Osteoblast (primary cell): ENCODE measurements around the gene ELF2. TPM values are rescaled to one million over a fixed set of nuclear protein-coding genes. Genes with fewer than 3 reads are reported as not detected.
"Not testable (repeated sequence)": the region's sequence is repeated elsewhere in the genome, so short reads cannot be mapped to it uniquely, and the experiment has no call there.

Experiments used
- DNase-seq: peaks from one replicate; pipeline ENCODE4 v3.0.0; 2011; ENCODE audit warnings: low spot score, mixed read lengths; ENCODE audit not compliant: insufficient read length; ENCODE audit errors: missing footprints
- H2AFZ ChIP-seq: 2 replicates; pipeline ENCODE4 v1.6.0; 2011; ENCODE audit warnings: mild to moderate bottlenecking, low read length
- H3K27ac ChIP-seq: 2 replicates; pipeline ENCODE4 v1.5.1; 2011; ENCODE audit warnings: mild to moderate bottlenecking, low read depth, low read length, moderate library complexity
- H3K27me3 ChIP-seq: 2 replicates; pipeline ENCODE4 v1.6.0; 2012; ENCODE audit warnings: mild to moderate bottlenecking, control low read depth, inconsistent platforms, low read length, moderate library complexity; ENCODE audit not compliant: insufficient read depth
- H3K36me3 ChIP-seq: 2 replicates; pipeline ENCODE4 v1.5.1; 2011; ENCODE audit warnings: mild to moderate bottlenecking, low read length, control low read depth, moderate library complexity; ENCODE audit not compliant: insufficient read depth
- H3K4me1 ChIP-seq: 2 replicates; pipeline ENCODE4 v1.5.1; 2011; ENCODE audit warnings: mild to moderate bottlenecking, low read length, control low read depth, moderate library complexity; ENCODE audit not compliant: insufficient read depth
- H3K4me2 ChIP-seq: 2 replicates; pipeline ENCODE4 v1.6.0; 2011; ENCODE audit warnings: mild to moderate bottlenecking, low read length; ENCODE audit not compliant: insufficient read depth
- H3K4me3 ChIP-seq: fragments of 200-600 bp; sonication (generic); 3 replicates; pipeline ENCODE4 v1.5.1; 2012; ENCODE audit warnings: mild to moderate bottlenecking, low read length, inconsistent platforms; ENCODE audit not compliant: insufficient read depth
- H3K79me2 ChIP-seq: 2 replicates; pipeline ENCODE4 v1.6.0; 2012; ENCODE audit warnings: mild to moderate bottlenecking, low read length, control low read depth, inconsistent platforms; ENCODE audit not compliant: insufficient read depth
- H3K9me3 ChIP-seq: 2 replicates; pipeline ENCODE4 v1.5.1; 2011; ENCODE audit warnings: low read depth, low read length, control low read depth
- H4K20me1 ChIP-seq: 2 replicates; pipeline ENCODE4 v1.6.0; 2012; ENCODE audit warnings: mild to moderate bottlenecking, low read length, control low read depth; ENCODE audit not compliant: insufficient read depth
- CTCF ChIP-seq: IDR thresholded peaks from 2 replicates; pipeline ENCODE4 v1.5.1; 2011; ENCODE audit warnings: mild to moderate bottlenecking, low read depth, low read length, moderate library complexity; ENCODE audit errors: extremely low read depth
- total RNA-seq: library from RNA; depleted of rRNA; stranded (reverse); fragments of >200 nt; gene quantifications from 2 replicates; pipeline ENCODE4 v1.2.3, GENCODE V29; 2012

The ELF2 gene
- total RNA-seq, 1 donor = 52.1 TPM

GRCh38 chr4:139076016-139076744, 100.8 kb downstream of the ELF2 start:
- no peak for TF ChIP-seq CTCF
- no peak for DNase-seq
- no peak overlapping the region for H3K4me2 ChIP-seq
- no peak overlapping the region for H2AFZ ChIP-seq
- peaks cover 86% of the 10 kb centered on the region for H3K79me2 ChIP-seq
- no peaks in the 10 kb centered on the region for H3K36me3 ChIP-seq
- peaks cover 35% of the 10 kb centered on the region for H4K20me1 ChIP-seq
- no peaks in the 10 kb centered on the region for H3K27me3 ChIP-seq
- H3K9me3 ChIP-seq = no peaks in the 10 kb centered on the region
- no peak overlapping the region for H3K27ac ChIP-seq
- H3K4me3 ChIP-seq = no peak overlapping the region
- H3K4me1 ChIP-seq = no peaks in the 10 kb centered on the region

GRCh38 chr4:139060591-139060990, 116.4 kb downstream of the ELF2 start:
- DNase-seq = no peak
- Histone ChIP-seq H3K9me3 (no peaks in the 10 kb centered on the region), H3K79me2 (peaks cover 7% of the 10 kb centered on the region), H3K4me2 (no peak overlapping the region), H2AFZ (no peak overlapping the region), H3K4me1 (no peaks in the 10 kb centered on the region), H3K27me3 (no peaks in the 10 kb centered on the region), H3K4me3 (no peak overlapping the region), H3K36me3 (peaks cover 51% of the 10 kb centered on the region), H3K27ac (no peak overlapping the region), H4K20me1 (peaks cover 5% of the 10 kb centered on the region)
- TF ChIP-seq CTCF = no peak

GRCh38 chr4:139059026-139059425, 118.0 kb downstream of the ELF2 start:
- not testable (repeated sequence) for DNase-seq, H3K4me2 ChIP-seq, H2AFZ ChIP-seq, H3K4me1 ChIP-seq, H3K4me3 ChIP-seq, H3K9me3 ChIP-seq, H3K27me3 ChIP-seq, H3K27ac ChIP-seq
- peaks cover 13% of the 10 kb centered on the region for H4K20me1 ChIP-seq
- H3K79me2 ChIP-seq = peaks cover 14% of the 10 kb centered on the region
- H3K36me3 ChIP-seq = peaks cover 42% of the 10 kb centered on the region

- no peak overlapping the region for H3K4me2 ChIP-seq
- H3K27me3 ChIP-seq = no peaks in the 10 kb centered on the region
- no peak overlapping the region for H3K27ac ChIP-seq
- peaks cover 14% of the 10 kb centered on the region for H3K4me1 ChIP-seq
- DNase-seq = no peak
- no peaks in the 10 kb centered on the region for H3K9me3 ChIP-seq
- no peak overlapping the region for H2AFZ ChIP-seq
- H4K20me1 ChIP-seq = peaks cover 19% of the 10 kb centered on the region
- H3K4me3 ChIP-seq = no peak overlapping the region
- no peak for TF ChIP-seq CTCF
- H3K36me3 ChIP-seq = peaks cover 13% of the 10 kb centered on the region
- peaks cover 25% of the 10 kb centered on the region for H3K79me2 ChIP-seq
These were observed 122.1 kb downstream of the ELF2 start for GRCh38 chr4:139054791-139055505.
